22Rv1 (cell line): ENCODE results near the gene COL23A1.

Experiments used
- H3K27ac ChIP-seq: fragments of 450-650 bp; 2 replicates; pipeline ENCODE4 v1.5.1; 2017
- ZFX ChIP-seq: fragments of 450-650 bp; IDR thresholded peaks from 2 replicates; pipeline ENCODE4 v1.6.1; 2017; ENCODE audit warnings: antibody characterized with exemption, borderline replicate concordance
- TF ChIP-seq, protein P1 (sequence below): fragments of 450-650 bp; IDR thresholded peaks from 2 replicates; pipeline ENCODE4 v1.5.1; 2017; ENCODE audit warnings: mild to moderate bottlenecking

COL23A1 gene

DNA sequence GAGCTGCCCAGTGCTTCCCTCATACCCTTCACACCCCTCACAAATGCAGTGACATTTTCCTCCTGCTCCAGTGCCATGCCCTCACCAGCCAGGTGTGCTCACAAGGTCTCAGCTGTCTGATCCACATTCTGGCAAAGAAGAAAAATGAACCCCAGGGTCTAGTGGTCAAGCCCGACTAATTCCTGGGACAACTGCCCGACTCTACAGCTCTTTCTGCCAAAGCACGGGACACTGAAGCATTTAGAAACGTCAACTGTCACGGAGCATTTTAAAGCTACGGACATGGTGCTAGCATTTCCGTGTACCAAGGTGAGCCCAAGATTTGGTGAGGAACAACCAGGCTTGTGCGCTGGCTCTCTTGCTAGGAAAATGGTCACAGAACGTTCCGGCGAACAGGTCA, 300.8 kb downstream of the COL23A1 start:
- H3K27ac ChIP-seq: no peak overlapping the region
- TF ChIP-seq, protein P1, sequence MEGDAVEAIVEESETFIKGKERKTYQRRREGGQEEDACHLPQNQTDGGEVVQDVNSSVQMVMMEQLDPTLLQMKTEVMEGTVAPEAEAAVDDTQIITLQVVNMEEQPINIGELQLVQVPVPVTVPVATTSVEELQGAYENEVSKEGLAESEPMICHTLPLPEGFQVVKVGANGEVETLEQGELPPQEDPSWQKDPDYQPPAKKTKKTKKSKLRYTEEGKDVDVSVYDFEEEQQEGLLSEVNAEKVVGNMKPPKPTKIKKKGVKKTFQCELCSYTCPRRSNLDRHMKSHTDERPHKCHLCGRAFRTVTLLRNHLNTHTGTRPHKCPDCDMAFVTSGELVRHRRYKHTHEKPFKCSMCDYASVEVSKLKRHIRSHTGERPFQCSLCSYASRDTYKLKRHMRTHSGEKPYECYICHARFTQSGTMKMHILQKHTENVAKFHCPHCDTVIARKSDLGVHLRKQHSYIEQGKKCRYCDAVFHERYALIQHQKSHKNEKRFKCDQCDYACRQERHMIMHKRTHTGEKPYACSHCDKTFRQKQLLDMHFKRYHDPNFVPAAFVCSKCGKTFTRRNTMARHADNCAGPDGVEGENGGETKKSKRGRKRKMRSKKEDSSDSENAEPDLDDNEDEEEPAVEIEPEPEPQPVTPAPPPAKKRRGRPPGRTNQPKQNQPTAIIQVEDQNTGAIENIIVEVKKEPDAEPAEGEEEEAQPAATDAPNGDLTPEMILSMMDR: no peak
- no peak for TF ChIP-seq ZFX

- H3K27ac ChIP-seq: no peak overlapping the region
- TF ChIP-seq, protein P1: no peak
- TF ChIP-seq ZFX: no peak
Measured at GRCh38 chr5:178288401-178289368, 301.5 kb downstream of the COL23A1 start.

DNA sequence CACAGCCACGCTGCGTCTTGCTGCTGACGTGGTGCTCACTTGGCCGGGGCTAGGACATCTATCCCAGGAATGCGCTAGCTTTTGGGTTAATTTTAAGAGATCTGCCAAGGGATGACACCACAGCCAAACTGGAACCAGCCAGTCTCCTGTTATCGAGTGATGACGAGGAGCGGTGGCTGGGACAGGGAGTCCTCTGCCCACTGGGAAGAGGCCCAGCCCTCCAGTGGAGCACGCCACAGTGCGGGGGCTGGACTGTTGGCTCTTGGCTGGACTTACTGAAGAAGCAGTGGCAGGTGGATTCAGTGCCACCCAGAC, 302.4 kb downstream of the COL23A1 start:
- H3K27ac ChIP-seq: no peak overlapping the region
- TF ChIP-seq ZFX: no peak
- TF ChIP-seq, protein P1: no peak

- H3K27ac ChIP-seq: no peak overlapping the region
- TF ChIP-seq, protein P1: no peak
- no peak for TF ChIP-seq ZFX
Measured at GRCh38 chr5:178287091-178287790, 303.0 kb downstream of the COL23A1 start.

DNA sequence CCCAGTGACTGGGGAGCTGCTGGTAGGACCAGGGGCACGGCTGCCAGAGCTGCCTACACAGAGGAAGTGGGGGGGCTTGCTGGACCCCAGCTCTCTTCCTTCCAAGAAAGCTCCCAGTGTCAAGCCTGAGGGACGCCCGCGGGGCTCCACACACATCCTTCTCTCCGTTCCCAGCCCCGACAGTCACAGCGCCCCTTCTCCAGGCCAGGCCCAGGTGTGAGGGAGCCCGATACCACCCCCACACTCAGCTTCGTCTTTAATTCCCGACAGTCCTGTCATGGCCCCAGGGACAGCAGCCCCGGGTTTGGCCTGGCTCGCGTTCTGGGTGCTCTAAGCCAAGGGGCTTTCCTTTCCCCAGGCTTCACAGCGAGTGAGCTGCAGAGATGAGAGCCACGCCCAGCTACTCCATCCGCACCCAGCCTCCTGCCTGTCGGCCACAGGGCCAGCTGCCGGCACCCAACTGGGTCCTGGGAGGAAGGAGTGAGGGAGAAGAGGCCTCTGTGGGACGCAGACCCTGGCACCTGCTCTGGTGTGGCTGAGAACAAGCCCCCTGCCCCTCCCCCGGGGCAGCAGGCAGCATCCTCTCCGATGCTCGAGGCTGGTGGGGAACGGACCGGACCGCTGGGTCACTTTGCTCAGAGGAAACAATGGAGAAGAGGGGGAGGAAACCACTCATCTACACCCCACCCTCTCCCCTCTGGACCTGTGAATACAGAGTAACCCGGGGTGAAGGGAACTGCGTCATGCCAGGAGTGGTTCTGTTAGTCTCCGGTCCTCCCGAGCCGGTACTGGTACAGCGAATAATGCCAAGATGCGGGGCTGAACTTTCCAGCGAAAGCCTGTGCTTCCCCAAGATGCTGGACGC, 303.7 kb downstream of the COL23A1 start:
- H3K27ac ChIP-seq: no peak overlapping the region

DNA sequence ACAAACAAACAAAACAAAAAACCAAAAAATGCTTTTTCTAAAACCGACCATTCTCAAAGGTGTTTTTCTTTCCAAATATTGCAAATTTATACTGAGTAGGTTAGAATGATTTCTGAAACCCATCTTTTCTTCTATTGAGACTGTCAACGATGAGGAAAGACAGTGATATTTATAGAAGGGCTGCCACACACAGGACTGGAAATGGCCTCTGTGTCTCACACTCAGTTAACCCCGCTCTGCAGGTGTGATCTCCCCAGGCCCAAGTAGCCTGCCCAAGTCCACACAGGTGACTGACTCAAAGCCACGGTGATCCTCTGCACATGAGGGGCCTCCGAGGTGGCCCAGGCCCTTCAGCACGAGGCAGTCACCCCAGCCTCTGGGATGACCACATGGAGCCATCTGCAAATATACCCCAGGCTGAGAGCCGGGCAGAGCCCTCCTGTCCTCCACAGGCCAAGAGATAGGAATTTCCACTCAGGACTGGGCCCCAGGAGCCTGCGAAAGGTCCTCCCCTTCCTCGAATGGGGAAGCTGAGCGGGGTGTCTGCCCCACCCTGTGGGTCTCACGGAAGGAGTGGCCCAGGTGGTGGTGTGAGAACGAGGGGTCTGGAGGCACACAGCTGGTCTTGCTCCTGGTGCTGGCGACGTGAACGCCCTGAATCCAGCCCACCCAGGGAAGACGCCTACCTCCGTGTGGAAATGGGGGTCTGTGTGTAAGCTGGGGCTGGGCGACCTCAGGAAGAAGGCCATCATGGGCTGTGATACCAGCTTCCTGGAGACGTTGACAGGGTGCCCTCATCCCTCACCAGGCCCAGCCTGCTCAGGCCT, 304.6 kb downstream of the COL23A1 start:
- TF ChIP-seq ZFX: no peak
- TF ChIP-seq, protein P1: no peak
- H3K27ac ChIP-seq: no peak overlapping the region

More for the DNA sequence above, 303.7 kb downstream of the COL23A1 start:
- TF ChIP-seq, protein P1: no peak
- TF ChIP-seq ZFX: no peak
